Putamen (tissue), 1 donor: ENCODE measurements around the gene TTLL11.
A peak's percentile ranks its signal among the peaks of the same experiment; 100 is the strongest.

Experiments
- DNase-seq: peaks from one replicate; pipeline ENCODE4 v3.0.0-alpha.2; 2016; ENCODE audit warnings: low spot score

Gene TTLL11

GRCh38 chr9:122051351-122052321 lies 41.5 kb downstream of the TTLL11 start:
- DNase-seq, result no peak

DNA sequence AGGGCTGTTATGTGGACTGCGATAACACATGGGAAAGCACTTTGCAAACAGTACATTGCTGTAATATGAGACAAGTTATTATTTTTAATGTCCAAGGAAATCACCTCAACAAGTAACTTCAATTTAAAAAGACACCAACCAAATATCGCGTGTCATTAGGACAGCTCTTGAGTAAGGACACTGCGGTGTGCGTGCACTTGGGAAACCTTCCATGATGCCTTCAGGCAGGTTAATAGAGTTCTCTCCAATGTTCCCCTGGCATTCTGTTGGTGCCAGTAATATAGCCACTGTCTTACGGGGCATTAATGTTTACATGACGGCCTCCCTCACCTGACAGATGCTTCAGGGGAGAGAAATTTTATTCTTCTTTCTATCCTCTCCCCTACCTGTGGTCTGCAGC lies 42.9 kb downstream of the TTLL11 start:
- no peak for DNase-seq

- no peak for DNase-seq
These were observed 51.1 kb downstream of the TTLL11 start for GRCh38 chr9:122042056-122042455.

DNA sequence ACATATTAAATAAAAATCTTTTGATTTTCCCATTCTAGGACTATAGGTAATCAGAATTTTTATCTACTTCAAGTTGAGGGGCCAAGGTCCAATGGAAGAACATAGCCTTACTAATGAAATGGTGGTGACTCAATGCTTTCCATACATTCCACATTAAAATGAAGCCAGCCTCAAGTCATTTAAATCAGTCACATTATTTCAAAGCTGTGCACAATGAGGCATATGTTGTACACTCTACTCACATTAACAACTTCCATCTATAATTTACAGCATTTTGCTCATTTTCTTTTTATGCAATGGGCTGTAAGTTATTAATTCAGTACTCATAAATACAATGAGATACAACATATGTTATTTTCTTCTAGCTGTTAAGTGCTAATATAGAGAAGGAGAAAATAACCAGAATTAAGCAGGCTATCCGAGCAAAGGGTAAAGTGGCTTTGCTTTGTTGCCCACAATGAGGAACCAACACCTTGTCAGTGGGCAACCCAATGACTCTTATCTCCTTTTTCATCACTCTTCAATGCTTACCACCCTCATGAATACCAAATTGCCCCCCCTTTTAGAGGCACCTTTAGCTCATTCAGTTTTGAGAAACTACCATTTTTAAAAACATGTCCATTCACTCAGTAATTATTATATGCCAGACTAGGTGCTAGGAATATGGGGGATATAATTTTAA lies 52.4 kb downstream of the TTLL11 start:
- no peak for DNase-seq

GRCh38 chr9:122039234-122039633 lies 53.9 kb downstream of the TTLL11 start:
- DNase-seq, result no peak

GRCh38 chr9:122036988-122037387 lies 56.1 kb downstream of the TTLL11 start:
- no peak for DNase-seq

DNA sequence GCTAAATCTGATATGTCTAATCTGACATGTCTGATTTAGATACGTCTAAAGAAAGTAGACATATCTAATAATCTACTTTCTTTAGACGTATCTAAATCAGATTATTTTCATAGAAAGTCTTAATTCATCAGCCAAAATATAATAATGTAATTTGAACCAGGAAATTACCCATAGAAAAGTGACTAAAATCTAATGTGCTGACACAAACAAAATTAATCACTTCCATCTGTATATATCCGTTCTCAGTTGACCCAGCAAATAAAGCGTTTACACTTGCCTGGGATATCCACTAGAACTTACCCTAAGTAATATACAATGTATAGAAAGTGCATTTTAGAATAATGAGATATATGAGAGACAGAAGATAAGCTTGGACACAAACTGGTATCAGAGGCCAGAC lies 56.7 kb downstream of the TTLL11 start:
- no peak for DNase-seq

DNA sequence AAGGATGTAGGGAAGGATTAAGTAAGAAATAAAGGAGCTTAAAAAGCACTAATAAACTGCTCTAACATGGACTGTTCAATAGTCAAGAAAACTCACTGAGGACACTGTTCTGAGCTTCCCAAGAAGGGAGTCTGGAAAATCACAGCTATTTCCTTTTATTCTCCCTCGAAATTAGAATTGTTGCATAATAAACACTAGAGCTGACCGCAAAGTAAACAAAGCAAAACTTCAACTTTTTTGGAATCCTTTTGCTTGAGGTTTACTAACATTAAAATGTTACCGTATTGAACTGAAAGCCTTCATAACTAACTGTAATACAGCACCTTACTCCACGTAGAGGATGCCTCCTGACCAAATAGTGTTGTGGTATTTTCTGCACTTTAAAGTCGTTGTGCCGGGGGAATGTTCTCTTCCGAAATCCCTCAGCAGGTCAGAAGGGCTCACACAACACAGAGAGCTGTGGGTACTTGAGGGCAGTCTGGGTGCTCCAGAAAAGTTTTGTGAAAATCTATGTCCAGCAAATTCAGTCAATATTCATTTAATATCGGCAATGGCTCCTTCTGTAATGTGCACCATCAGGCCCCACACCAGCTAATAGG lies 59.2 kb downstream of the TTLL11 start:
- no peak for DNase-seq

DNA sequence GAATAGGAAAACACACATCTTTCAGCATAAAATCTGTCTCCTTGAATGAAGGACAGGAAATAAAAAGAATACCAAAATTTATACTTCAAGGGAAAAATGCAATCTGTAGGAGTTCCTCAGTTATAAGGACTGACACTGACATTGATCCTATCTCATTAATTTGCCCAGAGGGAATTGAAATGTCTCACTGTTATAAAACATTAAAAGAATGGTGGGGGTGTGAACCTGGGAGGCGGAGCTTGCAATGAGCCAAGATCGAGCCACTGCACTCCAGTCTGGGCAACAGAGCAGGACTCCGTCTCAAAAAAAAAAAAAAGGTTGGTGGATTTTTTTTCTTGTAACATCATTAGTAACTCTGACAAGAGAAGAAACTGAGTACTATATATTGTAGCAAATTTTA lies 60.8 kb downstream of the TTLL11 start:
- DNase-seq, result no peak

DNA sequence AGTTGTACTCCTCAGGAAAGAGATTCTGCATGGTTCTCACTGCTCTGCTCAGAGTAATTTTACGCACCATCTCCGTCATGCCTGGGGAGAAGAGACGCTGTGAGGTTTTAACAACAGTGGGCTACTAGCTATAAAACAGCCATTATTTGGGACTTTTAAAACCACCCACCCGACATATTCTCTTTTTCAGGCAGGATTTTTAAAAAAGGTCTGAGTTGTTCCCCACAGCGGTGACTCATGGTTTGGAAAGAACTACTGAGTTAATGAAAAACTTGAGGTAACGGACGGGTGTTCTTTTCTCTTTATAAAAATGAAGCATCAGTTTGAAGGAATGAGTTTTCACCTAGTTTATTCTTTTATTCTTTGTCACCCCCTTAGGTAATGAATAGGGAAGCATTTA lies 61.3 kb downstream of the TTLL11 start:
- DNase-seq, result no peak

DNA sequence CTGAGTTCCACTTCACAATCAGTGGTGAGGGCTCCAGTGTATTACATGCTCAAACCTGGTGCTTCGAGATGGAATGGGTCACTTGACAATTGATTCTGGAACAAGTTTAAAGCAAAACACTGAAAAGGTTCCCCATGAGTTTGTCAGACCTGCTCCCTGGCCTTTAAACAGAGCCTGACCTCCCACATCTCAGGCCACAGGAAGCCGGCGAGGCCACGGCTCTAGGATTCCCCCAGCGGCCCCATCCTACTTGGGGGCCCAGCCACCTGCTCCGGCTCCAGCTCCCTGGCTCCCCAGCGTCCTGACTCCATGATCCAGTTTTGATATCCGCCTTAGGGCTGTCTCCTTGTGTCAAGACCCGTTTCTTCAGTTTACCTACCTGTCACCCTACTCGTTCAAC lies 62.0 kb downstream of the TTLL11 start:
- DNase-seq, result no peak

- DNase-seq, result no peak
These were observed 62.8 kb downstream of the TTLL11 start for GRCh38 chr9:122030357-122030756.

GRCh38 chr9:122029898-122030297 lies 63.2 kb downstream of the TTLL11 start:
- no peak for DNase-seq

DNA sequence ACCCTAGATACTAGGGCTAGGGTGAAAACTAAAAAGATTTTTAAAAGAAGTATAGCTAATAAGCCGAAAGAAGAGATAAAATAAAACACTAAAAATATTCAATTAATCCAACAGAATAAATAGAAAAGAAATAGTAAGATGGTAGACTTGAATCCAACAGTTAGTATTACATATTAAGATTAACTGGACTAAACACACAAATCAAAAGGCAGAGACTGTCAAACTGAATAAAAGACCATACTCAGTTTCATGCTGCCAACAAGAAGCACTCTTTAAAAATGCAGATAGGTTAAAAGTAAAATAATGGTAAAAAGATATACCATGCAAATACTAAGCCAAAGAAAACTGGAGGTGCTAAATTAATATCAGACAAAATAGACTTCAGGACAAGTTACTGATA lies 65.0 kb downstream of the TTLL11 start:
- DNase-seq, result no peak

GRCh38 chr9:122020398-122020797 lies 72.7 kb downstream of the TTLL11 start:
- DNase-seq, result peak; percentile 54

DNA sequence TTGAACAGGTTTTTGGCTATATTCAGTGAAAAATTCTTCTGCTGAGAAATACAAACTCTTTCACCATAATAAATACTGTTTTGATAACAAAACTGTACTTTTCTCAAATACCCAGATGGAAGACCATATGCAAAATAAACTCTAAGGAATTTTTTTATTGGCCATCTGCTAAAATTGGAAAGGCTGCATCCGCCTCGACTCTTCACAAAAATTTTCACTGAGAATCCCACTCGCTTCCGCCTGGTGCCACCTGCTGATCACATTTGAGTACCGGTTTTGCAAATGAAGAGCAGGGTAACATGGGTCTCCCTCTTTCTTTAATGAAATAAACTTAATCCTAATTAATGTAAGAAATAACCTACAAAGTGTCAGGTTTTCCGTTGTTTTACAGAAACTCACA lies 76.4 kb downstream of the TTLL11 start:
- no peak for DNase-seq

DNA sequence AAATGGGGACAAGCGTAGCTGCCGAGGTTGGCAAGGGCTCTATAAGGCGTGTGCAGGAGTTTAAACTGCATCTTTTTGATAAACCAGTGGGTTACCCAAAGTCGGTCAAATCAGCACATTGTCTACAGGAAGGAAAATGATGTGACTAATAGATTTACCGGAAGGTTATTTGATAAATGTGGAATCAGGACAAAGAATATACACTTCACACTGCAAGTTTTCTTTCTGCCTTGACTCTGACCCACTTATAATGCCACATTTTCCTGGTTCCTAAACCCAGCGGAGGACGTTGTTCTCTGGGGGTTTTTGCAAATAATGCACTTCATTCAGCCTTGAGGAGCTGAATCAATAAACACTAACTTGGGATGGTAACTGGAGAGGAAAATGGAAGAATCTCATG lies 76.8 kb downstream of the TTLL11 start:
- no peak for DNase-seq

- DNase-seq, result no peak
These were observed 77.8 kb downstream of the TTLL11 start for GRCh38 chr9:122015170-122015821.

- DNase-seq, result no peak
These were observed 81.2 kb downstream of the TTLL11 start for GRCh38 chr9:122011818-122012498.

DNA sequence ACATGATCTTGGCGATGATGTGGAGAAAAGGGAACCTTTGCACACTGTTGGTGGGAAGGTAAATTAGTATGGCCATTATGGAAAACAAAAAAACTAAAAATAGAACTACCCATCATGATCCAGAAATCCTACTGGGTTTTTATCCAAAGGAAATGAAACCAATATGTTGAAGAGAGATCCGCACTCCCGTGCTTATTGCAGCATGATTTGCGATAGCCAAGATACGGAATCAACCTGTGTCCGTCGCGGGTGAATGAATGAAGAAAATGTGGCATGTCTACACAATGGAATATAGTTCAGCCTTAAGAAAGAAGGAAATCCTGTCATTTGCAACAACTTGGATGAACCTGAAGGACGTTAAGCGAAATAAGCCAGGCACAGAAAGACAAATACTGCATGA lies 84.5 kb downstream of the TTLL11 start:
- DNase-seq, result no peak

DNA sequence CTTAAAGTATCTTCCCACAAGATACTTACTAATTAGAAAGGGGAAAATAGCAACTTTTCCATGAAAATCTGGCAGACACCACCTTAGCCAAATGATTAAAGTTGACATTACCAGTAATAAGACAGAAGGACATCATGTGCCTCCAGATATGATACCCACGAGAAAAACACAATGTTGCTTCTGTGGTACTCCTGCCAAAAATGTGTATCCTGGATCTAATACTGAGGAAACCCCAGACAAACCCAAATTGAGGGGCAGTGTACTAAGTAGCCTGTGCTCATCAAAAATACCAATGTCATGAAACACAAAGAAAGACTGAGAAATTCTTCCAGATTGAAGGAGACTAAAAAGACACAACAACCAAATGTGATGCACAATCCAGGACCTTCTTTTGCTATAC lies 85.3 kb downstream of the TTLL11 start:
- DNase-seq, result no peak

DNA sequence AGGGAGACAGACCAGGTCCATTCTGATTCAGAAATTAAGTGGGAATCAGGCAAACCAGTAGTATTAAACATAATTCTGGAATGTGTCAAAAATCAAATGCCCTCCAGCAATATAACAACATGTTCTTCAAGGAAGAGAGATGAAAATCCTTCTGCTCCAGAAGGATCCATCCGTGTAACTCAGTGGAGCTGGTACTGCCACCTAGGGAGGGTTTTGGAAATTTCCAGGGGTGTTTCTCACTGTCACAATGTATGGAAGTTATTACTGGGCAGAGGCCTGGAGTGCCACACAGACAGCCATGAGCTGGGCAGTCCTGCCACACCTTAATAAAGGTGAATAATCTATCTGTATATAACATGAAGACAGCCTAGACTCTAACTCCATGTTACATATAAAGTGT lies 87.5 kb downstream of the TTLL11 start:
- DNase-seq, result no peak
